Loucy (cell line): Measurements from ENCODE around the gene TNFRSF13B.

Experiments used
- CTCF ChIP-seq: fragments of 200-600 bp; sonication (generic); conservative IDR thresholded peaks from 2 replicates; pipeline ENCODE4 v1.5.1; 2014; ENCODE audit warnings: mild to moderate bottlenecking, antibody characterized with exemption, low read length
- EZH2phosphoT487 ChIP-seq: fragments of 200-600 bp; IDR thresholded peaks from 2 replicates; pipeline ENCODE4 v1.6.1; 2018; ENCODE audit warnings: antibody characterized with exemption, mild to moderate bottlenecking, moderate library complexity, borderline replicate concordance

- TF ChIP-seq CTCF (no peak), EZH2phosphoT487 (no peak)
Measured at GRCh38 chr17:17017343-17018014, 45.6 kb upstream of the TNFRSF13B start.
